ENCODE results near the gene EPHB1.
"Not testable (repeated sequence)": the region's sequence is repeated elsewhere in the genome, so short reads cannot be mapped to it uniquely, and the experiment has no call there.

Gene EPHB1

GRCh38 chr3:135233476-135233875 is 438.4 kb downstream of the EPHB1 start:
- H2AK5ac ChIP-seq (ENCODE audit: low read length); H2BK15ac ChIP-seq (replicated peaks; ENCODE audit: low read depth); H3K56ac ChIP-seq (ENCODE audit: low read length); H3K4me1 ChIP-seq (ENCODE audit: control insufficient read depth, low read depth, low read length); H3K4ac ChIP-seq (ENCODE audit: low read depth, low read length); DNase-seq; H2BK5ac ChIP-seq (ENCODE audit: low read length); H3K79me2 ChIP-seq (ENCODE audit: control insufficient read depth, insufficient read depth, low read length); H3K18ac ChIP-seq (ENCODE audit: low read length); H4K5ac ChIP-seq (ENCODE audit: low read length); H2BK120ac ChIP-seq (ENCODE audit: low read depth, low read length); H3K9ac ChIP-seq (ENCODE audit: low read length); H3K4me3 ChIP-seq (ENCODE audit: low read length); H3K79me1 ChIP-seq (ENCODE audit: low read length); H3K27me3 ChIP-seq (ENCODE audit: insufficient read depth, low read length, poor library complexity); H3K4me2 ChIP-seq (ENCODE audit: low read length); H3K23ac ChIP-seq (ENCODE audit: low read length); H4K8ac ChIP-seq (ENCODE audit: low read depth, low read length); H3K36me3 ChIP-seq (ENCODE audit: control insufficient read depth, insufficient read depth, low read length); H3K27ac ChIP-seq (ENCODE audit: low read depth, low read length): not testable (repeated sequence)
- no CpG with 5 or more reads among the region's 3 CpGs for WGBS (ENCODE audit: extremely low coverage, insufficient coverage, low lambda C conversion rate)

- Histone ChIP-seq H3K4me1 (ENCODE audit: control insufficient read depth, low read depth, low read length) (no peaks in the 10 kb centered on the region), H2BK120ac (ENCODE audit: low read depth, low read length) (no peak overlapping the region), H3K27me3 (ENCODE audit: insufficient read depth, low read length, poor library complexity) (no peaks in the 10 kb centered on the region), H2BK15ac (replicated peaks; ENCODE audit: low read depth) (no peak overlapping the region), H3K23ac (ENCODE audit: low read length) (no peak overlapping the region), H3K18ac (ENCODE audit: low read length) (no peak overlapping the region), H3K9ac (ENCODE audit: low read length) (no peak overlapping the region), H3K56ac (ENCODE audit: low read length) (no peak overlapping the region), H3K4me2 (ENCODE audit: low read length) (no peak overlapping the region), H3K27ac (ENCODE audit: low read depth, low read length) (no peak overlapping the region), H3K4ac (ENCODE audit: low read depth, low read length) (no peak overlapping the region), H3K79me2 (ENCODE audit: control insufficient read depth, insufficient read depth, low read length) (no peaks in the 10 kb centered on the region), H3K79me1 (ENCODE audit: low read length) (no peaks in the 10 kb centered on the region), H4K5ac (ENCODE audit: low read length) (no peak overlapping the region), H4K8ac (ENCODE audit: low read depth, low read length) (no peak overlapping the region), H2BK5ac (ENCODE audit: low read length) (no peak overlapping the region), H3K36me3 (ENCODE audit: control insufficient read depth, insufficient read depth, low read length) (no peaks in the 10 kb centered on the region), H2AK5ac (ENCODE audit: low read length) (no peak overlapping the region), H3K4me3 (ENCODE audit: low read length) (no peak overlapping the region)
- peak; percentile 41 for DNase-seq
- WGBS (ENCODE audit: extremely low coverage, insufficient coverage, low lambda C conversion rate): no CpG with 5 or more reads among the region's 5 CpGs
Measured at GRCh38 chr3:135235541-135235940, 440.5 kb downstream of the EPHB1 start.

GRCh38 chr3:135237371-135238143 is 442.5 kb downstream of the EPHB1 start:
- no peak overlapping the region for H3K4ac ChIP-seq (ENCODE audit: low read depth, low read length)
- no peaks in the 10 kb centered on the region for H3K36me3 ChIP-seq (ENCODE audit: control insufficient read depth, insufficient read depth, low read length)
- H2AK5ac ChIP-seq (ENCODE audit: low read length): no peak overlapping the region
- no peak overlapping the region for H3K4me2 ChIP-seq (ENCODE audit: low read length)
- no peak overlapping the region for H3K56ac ChIP-seq (ENCODE audit: low read length)
- no peak overlapping the region for H4K5ac ChIP-seq (ENCODE audit: low read length)
- DNase-seq: peak; percentile 61
- H3K27ac ChIP-seq (ENCODE audit: low read depth, low read length): no peak overlapping the region
- H4K8ac ChIP-seq (ENCODE audit: low read depth, low read length): no peak overlapping the region
- no peaks in the 10 kb centered on the region for H3K79me1 ChIP-seq (ENCODE audit: low read length)
- whole genome bisulfite sequencing (ENCODE audit: extremely low coverage, insufficient coverage, low lambda C conversion rate): no CpG with 5 or more reads among the region's 3 CpGs
- H3K27me3 ChIP-seq (ENCODE audit: insufficient read depth, low read length, poor library complexity): no peaks in the 10 kb centered on the region
- no peak overlapping the region for H2BK15ac ChIP-seq (replicated peaks; ENCODE audit: low read depth)
- no peaks in the 10 kb centered on the region for H3K4me1 ChIP-seq (ENCODE audit: control insufficient read depth, low read depth, low read length)
- no peaks in the 10 kb centered on the region for H3K79me2 ChIP-seq (ENCODE audit: control insufficient read depth, insufficient read depth, low read length)
- H2BK120ac ChIP-seq (ENCODE audit: low read depth, low read length): no peak overlapping the region
- no peak overlapping the region for H3K18ac ChIP-seq (ENCODE audit: low read length)
- no peak overlapping the region for H2BK5ac ChIP-seq (ENCODE audit: low read length)
- H3K4me3 ChIP-seq (ENCODE audit: low read length): no peak overlapping the region
- no peak overlapping the region for H3K9ac ChIP-seq (ENCODE audit: low read length)
- no peak overlapping the region for H3K23ac ChIP-seq (ENCODE audit: low read length)

- Histone ChIP-seq H3K9ac (ENCODE audit: low read length) (no peak overlapping the region), H3K23ac (ENCODE audit: low read length) (no peak overlapping the region), H3K27me3 (ENCODE audit: insufficient read depth, low read length, poor library complexity) (no peaks in the 10 kb centered on the region), H2BK120ac (ENCODE audit: low read depth, low read length) (no peak overlapping the region), H3K4ac (ENCODE audit: low read depth, low read length) (no peak overlapping the region), H3K56ac (ENCODE audit: low read length) (no peak overlapping the region), H4K5ac (ENCODE audit: low read length) (no peak overlapping the region), H3K4me3 (ENCODE audit: low read length) (no peak overlapping the region), H3K79me2 (ENCODE audit: control insufficient read depth, insufficient read depth, low read length) (no peaks in the 10 kb centered on the region), H3K18ac (ENCODE audit: low read length) (no peak overlapping the region), H3K36me3 (ENCODE audit: control insufficient read depth, insufficient read depth, low read length) (no peaks in the 10 kb centered on the region), H4K8ac (ENCODE audit: low read depth, low read length) (no peak overlapping the region), H3K27ac (ENCODE audit: low read depth, low read length) (no peak overlapping the region), H2BK15ac (replicated peaks; ENCODE audit: low read depth) (no peak overlapping the region), H2BK5ac (ENCODE audit: low read length) (no peak overlapping the region), H3K4me2 (ENCODE audit: low read length) (no peak overlapping the region), H3K79me1 (ENCODE audit: low read length) (no peaks in the 10 kb centered on the region), H2AK5ac (ENCODE audit: low read length) (no peak overlapping the region), H3K4me1 (ENCODE audit: control insufficient read depth, low read depth, low read length) (no peaks in the 10 kb centered on the region)
- no peak for DNase-seq
- no CpG with 5 or more reads among the region's 4 CpGs for WGBS (ENCODE audit: extremely low coverage, insufficient coverage, low lambda C conversion rate)
Measured at GRCh38 chr3:135238236-135238830, 443.3 kb downstream of the EPHB1 start.

- Histone ChIP-seq H3K56ac (ENCODE audit: low read length) (no peak overlapping the region), H2AK5ac (ENCODE audit: low read length) (no peak overlapping the region), H4K8ac (ENCODE audit: low read depth, low read length) (no peak overlapping the region), H3K18ac (ENCODE audit: low read length) (no peak overlapping the region), H3K4me1 (ENCODE audit: control insufficient read depth, low read depth, low read length) (no peaks in the 10 kb centered on the region), H2BK120ac (ENCODE audit: low read depth, low read length) (no peak overlapping the region), H3K27ac (ENCODE audit: low read depth, low read length) (no peak overlapping the region), H2BK15ac (replicated peaks; ENCODE audit: low read depth) (no peak overlapping the region), H3K23ac (ENCODE audit: low read length) (no peak overlapping the region), H3K4ac (ENCODE audit: low read depth, low read length) (no peak overlapping the region), H3K79me2 (ENCODE audit: control insufficient read depth, insufficient read depth, low read length) (no peaks in the 10 kb centered on the region), H3K79me1 (ENCODE audit: low read length) (no peaks in the 10 kb centered on the region), H4K5ac (ENCODE audit: low read length) (no peak overlapping the region), H3K36me3 (ENCODE audit: control insufficient read depth, insufficient read depth, low read length) (no peaks in the 10 kb centered on the region), H2BK5ac (ENCODE audit: low read length) (no peak overlapping the region), H3K4me2 (ENCODE audit: low read length) (no peak overlapping the region), H3K4me3 (ENCODE audit: low read length) (no peak overlapping the region), H3K9ac (ENCODE audit: low read length) (no peak overlapping the region), H3K27me3 (ENCODE audit: insufficient read depth, low read length, poor library complexity) (no peaks in the 10 kb centered on the region)
- DNase-seq: peak; percentile 39
- no CpG with 5 or more reads among the region's 6 CpGs for WGBS (ENCODE audit: extremely low coverage, insufficient coverage, low lambda C conversion rate)
Measured at GRCh38 chr3:135238871-135239614, 444.0 kb downstream of the EPHB1 start.

All from mesendoderm (in vitro differentiated cells).